ENCODE data around the gene BIK.

The BIK gene, protein sequence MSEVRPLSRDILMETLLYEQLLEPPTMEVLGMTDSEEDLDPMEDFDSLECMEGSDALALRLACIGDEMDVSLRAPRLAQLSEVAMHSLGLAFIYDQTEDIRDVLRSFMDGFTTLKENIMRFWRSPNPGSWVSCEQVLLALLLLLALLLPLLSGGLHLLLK

DNA sequence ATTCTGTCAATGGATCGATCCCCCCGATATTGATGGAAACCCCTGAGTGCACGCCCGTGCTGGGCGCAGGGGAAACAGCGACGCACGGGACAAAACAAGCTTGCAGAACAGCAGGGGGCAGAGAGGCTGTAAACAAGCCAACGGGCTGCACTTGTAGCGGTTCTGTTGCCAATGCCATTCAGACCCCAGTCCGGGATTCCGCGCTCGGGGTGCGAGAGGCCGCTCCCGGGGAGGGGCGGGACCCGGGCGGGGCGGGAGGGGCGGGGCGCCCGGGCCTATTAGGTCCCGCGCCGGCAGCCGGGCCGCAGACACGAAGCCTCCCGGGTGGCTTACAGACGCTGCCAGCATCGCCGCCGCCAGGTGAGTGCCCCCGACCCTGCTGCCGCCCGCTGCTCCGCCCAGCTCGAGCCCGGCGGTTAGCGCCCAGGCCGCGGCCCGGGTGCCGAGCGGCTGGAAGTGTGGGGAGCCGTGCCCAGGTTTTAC is at the start of gene BIK:
Gene BIK (plus strand): TSS at position 307 of the 483 bp plus-strand sequence. CDS start 13,273 bp downstream, outside the sequence.
- peak; percentile 72 for DNase-seq (ENCODE audit: low read depth, low spot score)

DNA sequence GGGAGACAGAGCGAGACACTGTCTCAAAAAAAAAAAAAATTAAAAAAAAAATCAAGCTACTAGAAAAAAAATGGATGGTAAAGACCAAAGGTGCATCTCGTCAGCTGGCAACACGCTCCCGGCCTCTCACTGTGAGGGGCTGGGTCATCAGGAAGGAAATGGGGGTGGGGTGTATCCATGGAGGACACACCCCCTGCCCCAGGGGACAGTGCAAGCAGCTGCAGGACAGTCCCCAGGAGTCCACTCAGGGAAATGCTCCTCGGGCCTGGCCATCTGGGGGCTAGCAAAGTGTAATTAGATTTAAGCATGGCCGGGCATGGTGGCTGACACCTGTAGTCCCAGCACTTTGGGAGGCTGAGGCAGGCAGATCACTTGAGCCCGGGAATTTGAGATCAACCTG is 44.4 kb upstream of the BIK start:
- DNase-seq (ENCODE audit: low read depth, low spot score) = peak; percentile 43

DNA sequence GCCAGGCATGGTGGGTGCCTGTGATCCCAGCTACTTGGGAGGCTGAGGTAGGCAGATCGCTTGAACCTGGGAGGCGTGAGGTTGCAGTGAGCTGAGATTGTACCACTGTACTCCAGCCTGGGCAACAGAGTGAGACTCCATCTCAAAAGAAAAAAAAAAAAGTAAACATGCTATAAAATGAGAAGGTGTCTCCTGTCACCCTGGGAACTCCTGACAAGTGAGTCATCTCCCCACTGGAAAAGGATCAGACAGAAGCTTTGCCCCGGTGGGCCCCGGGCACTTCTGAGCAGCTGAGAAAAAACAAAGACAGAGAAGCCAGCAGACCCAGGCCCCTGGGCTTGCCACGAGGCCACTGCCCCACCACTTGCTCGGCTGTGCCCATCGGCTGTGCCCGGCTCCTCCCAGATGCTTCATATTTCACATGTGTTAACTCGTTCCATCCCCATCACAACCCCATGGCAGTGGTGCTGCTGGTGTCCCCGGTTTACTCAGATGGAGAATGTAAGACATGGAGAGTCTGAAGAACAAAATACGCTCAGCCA is 43.6 kb upstream of the BIK start:
- peak; percentile 28 for DNase-seq (ENCODE audit: low read depth, low spot score)

DNA sequence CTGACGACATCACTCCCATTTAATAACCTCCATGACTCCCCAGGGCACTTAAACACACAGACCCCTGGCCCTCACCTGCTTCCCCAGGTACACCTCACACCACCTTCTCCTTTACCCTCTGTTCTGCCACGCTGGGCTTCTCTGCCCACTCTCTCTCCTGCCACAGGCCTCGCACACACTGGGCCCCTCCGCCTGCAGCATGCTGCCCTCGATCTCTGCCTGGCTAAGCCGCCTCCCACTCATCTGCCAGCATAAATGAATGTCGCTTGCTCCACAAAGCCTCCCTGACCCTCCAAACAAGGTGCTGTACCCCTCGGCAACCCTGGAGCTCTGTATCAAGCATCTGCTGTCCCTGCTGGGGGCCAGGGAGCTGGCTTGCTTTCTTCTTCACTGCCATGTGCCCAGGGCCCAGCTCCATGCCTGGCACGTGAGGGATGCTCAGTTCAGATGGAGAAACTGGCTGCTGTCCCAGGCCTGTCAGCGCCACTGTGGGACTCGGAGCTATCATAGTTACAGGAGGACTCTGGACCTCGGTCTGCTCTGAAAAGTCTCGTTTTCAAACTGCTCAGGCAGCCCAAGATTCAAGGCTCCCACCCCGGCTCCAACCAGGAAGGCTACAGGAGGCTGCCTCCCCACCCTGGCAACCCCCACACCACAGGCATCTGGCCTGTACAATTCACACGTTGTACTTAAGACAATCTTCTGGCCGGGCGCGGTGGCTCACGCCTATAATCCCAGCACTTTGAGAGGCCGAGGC is 33.3 kb upstream of the BIK start:
- no peak for DNase-seq (ENCODE audit: low read depth, low spot score)

DNA sequence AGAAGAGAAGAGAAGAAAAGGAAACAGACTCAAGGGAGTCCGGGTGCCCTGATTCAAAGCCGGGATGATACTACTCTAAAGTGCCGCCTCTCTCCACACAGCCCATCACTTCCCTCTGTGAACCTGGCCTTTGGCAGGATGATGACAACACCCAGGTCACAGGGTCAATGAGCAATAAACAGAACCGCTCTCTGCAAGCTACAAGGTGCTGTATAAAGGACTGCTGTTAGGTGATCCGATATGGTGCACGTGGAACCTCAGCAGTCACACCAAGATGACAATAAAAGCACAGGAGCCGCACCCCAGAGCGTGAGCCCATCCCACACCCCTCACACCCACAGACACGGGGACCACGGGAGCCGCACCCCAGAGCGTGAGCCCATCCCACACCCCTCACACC is 32.0 kb upstream of the BIK start:
- no peak for DNase-seq (ENCODE audit: low read depth, low spot score)

DNA sequence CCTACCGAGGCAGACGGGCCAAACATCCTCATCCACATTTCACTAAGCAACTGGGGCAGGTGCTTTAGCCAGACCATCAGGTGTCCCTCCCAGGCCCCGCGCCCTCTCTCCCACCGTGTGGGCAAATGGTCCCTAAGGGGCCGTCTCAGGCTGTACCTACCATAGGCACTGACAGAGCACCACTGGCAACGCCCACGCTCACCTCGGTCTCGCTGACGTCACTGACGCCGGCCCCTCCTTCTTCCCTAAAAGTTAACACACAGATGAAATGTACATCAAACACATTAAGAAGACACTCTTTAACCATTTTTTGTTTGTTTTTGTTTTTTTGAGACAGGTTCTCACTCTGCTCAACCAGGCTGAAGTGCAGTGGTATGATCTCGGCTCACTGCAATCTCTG is 30.8 kb upstream of the BIK start:
- DNase-seq (ENCODE audit: low read depth, low spot score) = no peak

DNA sequence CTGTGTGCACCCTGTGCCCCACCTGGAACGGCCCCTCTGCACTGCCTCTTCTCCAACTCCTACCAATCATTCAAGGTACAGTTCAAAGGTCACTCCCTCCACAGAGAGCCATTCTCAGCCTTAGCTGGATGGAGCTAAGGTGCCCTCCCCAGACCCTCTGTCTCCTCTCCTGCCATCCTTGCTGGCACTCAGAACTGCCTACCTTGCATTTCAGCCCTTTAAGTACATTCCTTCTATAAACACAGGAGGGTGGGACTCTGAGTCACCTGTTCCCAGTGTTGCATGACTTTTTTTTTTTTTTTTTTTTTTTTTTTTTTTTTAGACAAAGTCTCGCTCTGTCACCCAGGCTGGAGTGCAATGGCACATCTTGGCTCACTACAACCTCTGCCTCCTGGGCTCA is 29.9 kb upstream of the BIK start:
- no peak for DNase-seq (ENCODE audit: low read depth, low spot score)

DNA sequence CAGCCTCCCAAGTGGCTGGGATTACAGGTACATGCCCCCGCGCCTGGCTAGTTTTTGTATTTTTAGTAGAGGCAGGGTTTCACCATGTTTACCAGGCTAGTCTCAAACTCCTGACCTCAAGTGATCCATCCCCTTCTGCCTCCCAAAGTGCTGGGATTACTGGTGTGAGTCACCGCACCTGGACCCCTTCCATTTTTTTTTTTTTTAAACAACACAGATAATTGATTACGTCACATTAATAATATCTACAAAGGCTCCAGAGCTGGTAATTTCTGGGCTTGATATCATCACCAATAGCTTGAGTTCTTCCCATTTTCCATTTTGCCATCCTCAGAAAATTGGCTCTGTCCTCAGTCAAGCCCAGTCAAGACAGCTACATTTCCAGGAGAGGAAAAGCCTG is 28.6 kb upstream of the BIK start:
- no peak for DNase-seq (ENCODE audit: low read depth, low spot score)

DNA sequence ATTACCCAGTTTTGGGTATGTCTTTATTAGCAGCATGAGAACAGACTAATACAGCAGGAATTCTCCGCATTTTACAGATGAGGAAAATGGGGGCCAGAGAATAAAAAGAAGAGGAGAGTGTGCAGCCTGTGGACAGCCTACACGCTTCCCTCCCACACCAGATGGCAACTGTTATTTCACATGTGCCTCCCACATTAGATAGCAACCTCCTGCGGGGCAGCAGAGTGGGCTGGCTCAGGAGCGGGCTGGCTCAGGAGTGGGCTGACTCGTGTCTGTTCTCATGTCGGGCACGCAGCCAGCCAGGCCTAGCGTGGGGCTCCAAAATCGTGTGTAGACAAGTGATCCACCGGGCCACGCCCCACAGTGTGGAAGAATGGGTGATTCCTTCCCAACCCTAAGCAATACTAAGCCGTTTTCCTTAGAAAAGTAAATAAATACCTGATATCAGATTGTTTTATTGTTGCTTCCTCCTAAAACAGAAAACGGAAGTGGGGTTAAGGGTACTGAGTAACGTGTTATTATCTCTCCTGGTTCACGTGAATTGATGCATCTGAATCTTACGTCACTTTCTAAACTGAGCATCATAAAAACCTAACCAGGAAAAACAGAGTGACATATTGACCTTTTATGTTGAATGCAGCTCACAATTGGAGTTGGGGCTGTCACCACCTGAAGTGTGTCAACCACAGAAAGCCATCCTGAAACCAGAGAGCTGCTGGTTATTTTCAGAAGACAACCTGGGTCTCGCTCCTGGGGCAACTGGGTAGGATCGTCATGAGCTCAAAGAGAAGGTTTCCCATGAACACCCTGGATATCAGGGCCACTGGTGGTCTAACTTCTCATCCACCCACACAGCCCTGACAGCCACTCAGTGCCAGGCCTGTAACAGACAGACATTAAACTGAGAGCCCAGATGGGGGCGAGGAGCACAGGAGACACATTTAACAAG is 24.6 kb upstream of the BIK start:
- no peak for DNase-seq (ENCODE audit: low read depth, low spot score)

DNA sequence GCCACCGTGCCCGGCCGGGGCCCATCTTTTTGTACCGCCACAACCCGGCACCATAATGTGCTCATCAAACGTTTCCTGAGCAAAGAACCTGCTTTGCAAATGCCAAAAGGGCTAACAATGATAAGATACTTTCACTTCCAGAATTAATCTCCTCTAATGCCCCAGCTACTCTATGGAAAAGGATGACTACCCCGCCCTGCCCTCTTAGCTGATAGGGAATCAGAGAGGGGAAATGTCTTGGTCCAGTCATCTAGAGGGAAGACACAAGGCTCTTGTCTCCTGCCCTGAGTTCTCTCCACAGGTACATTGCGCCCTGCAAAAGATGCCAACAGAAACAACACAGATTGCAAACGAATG is 21.9 kb upstream of the BIK start:
- DNase-seq (ENCODE audit: low read depth, low spot score) = no peak

DNA sequence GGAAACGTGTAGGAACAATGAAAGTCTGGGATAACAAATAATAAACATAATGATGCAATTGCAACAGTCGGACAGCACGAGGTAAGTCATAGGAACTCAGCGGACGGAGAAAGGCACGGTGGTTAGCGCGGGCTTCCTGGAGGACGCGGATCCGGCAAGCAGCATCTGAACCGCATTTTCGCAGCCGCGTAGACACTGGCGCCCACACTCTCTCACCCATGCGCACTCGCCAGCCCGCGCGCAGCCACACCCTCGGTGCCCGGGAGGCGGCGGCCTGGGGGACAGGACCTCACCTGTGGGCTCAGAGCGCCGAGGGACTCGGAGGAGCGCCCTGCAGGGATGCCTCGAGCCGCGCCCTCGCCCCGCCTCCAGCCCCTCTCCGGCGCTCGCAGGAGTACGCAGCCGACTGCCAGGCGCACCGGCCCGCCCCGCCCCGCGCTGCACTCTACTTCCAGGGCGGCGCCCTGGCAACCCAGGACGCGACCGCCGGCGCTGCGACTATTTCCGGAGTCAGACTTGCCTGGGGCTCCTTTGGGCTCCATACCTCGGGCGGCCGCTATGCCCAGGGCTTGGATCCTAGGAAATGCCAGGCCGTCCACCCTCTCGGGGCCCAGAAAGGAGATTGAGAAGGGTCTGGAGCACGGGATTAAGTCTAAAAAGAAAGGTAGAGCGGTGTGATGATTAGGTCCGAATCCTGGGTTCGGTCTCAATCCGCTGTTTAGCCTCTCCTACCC is 21.4 kb upstream of the BIK start, which contains the start of gene TTLL1:
Gene TTLL1 (minus strand): TSS at position 408 of the 734 bp plus-strand sequence. CDS start 13,805 bp downstream, outside the sequence.
- DNase-seq (ENCODE audit: low read depth, low spot score) = peak; percentile 93

DNA sequence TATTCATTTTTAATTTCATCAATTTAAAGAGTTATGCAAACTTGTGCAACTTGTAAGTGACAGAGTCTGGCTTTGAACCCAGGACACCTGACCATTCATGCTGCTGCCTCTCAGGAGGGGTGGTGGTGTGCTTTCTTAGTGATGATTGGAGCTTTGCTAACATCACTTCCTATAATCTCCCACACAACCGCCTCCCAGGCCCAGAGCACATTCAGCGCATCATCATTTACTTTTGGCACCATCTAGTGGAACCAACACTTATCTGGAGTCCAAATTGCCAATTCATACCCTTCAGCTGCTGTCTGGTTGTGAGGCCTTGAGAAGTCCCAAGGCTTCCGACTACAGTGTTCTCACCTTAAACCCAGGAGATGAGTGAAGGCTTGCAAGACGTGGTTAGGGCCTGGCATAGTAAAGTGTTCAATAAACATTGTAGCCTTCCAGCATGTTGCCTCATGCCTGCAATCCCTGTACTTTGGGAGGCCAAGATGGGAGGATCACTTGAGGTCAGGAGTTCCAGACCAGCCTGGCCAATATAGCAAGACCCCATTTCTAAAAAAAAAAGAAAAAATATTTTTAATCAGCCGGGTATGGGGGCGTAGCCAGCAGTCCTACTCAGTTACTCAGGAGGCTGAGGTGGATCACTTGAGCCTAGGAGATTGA is 20.3 kb upstream of the BIK start:
- peak; percentile 56 for DNase-seq (ENCODE audit: low read depth, low spot score)

DNA sequence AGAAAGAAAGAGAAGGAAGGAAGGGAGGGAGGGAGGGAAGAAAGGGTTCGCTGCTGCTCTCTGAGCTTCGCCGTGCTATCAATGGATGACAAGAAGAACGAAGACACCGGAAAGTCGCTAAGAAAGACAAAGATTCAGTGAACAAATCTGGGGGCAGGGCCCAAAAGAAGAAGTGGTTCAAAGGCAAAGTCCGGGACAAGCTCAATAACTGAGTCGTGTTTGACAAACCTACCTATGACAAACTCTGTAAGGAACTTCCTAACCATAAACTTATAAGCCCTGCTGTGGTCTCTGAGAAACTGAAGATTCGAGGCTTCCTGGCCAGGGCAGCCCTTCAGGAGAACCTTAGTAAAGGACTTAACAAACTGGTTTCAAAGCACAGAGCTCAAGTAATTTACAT is 18.5 kb upstream of the BIK start:
- no peak for DNase-seq (ENCODE audit: low read depth, low spot score)

DNA sequence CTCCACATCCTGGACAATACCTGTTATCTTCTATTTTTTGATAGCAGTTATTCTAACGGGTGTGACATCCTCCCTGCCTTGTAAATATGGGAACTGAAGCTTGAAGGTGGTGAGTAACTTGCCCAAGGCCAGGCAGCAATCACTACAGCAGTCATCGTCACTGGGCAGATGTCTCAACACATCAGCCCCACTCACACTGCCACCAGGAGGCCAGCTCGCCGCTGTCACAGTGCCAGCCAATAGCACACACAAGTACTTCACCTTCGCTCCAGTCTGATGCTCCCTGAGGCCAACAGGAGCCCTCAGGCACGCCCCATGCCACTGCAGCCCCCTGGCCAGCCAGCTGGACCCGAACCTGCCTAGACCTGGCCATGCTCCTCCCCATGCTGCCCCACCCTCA is 16.5 kb upstream of the BIK start:
- DNase-seq (ENCODE audit: low read depth, low spot score) = peak; percentile 54

DNA sequence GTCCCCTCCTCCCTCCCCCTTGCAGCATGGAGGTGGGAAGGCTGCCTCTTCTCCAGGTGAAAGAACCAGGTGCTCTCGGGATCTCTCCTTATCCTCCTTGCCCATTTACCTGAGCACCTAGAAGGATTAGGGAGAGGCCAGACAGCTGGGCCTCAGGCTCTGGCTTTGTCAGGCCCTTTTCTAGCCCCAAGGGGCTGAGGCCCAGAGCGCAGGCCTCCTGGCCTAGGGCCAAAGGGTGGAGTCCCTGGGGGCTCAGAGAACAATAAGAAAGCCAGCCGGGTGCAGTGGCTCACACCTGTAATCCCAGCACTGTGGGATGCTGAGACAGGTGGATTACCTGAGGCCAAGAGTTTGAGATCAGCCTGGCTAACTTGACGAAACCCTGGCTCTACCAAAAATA is 16.0 kb upstream of the BIK start:
- no peak for DNase-seq (ENCODE audit: low read depth, low spot score)

DNA sequence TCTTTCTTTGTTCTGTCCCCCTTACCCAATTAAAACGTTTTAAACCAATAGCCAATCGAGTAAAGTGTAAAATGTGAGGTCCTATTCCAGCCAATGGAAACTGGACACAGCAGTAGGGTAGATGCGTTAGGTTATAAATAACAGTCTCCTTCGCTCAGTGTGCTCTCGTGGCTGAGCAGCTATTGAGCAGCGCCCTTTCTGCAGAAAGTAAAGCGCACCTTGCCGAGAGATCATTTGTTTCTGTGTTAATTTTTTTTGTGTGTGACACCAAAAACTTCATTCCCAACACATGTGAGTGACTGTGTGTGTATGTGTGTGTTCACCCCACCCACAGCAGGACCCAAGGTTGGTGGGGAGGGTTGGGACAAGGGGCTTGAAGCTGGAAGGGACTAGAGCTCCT is 14.1 kb upstream of the BIK start:
- DNase-seq (ENCODE audit: low read depth, low spot score) = no peak

DNA sequence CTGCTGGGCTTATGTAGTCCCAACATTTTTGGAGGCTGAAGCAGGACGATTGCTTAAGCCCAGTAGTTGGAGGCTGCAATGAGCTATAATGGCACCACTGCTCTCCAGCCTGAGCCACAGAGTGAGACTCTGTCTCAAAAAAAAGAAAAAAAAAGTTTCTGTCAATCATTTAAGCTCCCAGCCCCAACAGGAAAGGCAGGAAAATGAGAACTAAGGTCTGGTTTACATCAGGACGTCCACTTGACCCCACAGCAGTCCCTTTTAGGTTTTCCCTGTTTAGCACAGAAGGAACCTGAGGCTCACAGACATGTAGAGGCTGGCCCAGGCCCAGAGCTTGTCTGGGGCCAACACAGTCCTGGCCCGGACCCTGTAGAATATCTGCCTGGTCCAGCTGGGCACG is 12.2 kb upstream of the BIK start:
- peak; percentile 63 for DNase-seq (ENCODE audit: low read depth, low spot score)

DNA sequence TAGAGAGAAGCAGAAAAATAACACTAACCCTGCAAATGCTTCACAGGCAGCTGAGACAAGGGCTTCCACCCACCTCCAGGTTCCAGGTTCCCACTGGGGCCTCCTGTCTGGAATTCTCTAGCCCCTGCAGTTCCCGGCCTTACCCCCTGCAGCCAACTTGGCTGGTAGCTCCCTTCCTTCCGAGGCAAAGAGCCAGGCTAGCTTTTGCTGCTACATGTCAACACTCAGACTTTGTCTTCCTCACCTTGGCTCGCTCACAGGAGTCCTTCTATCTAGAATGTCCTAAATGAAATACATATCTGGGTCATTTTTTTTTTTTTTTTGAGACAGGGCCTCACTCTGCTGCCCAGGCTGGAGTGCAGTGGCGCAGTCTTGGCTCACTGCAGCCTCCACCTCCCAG is 11.5 kb upstream of the BIK start:
- no peak for DNase-seq (ENCODE audit: low read depth, low spot score)

DNA sequence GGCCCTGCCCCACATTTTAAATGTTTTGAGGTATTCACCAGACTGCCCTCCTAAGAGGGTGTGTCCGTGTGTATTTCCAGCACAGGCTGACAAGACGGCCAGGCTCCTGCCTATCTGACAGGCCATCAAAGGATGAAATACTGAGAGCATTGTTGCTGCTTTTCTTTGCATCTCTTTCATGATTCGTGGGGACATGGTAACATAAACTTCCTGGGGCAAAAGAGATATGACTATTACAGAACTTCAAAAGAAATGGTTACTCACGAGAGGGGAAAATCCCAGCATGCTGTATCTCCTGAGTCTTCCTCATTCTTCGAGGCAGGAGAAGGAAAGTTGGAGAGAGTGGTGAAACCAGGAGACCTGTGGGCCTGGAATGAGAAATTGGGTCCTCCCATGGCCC is 10.3 kb upstream of the BIK start:
- DNase-seq (ENCODE audit: low read depth, low spot score) = no peak

DNA sequence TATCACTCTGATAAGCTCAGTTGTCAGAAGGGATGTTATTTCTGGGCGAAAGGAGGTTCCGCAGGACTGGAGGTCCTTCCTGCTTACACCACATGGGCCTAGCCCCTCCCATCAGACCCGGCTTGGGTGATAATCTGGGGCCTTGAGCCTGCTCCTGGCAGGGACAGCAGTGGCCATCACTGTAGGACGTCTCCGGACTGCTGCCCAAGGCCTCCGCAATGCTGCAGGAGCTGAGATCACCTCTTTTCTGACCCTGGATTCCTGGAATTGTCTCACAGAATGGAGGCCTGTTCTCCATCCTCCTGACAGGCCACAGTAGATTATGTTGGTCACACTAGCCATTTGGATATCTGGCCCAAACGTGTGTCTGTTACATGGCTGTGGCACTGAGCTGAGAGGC is 9.2 kb upstream of the BIK start:
- DNase-seq (ENCODE audit: low read depth, low spot score) = peak; percentile 85
